CD4-positive, alpha-beta T cell treated with Interleukin-6 at 100 ng/mL for 8 hours (primary cell): ENCODE measurements around the gene GMNN.

Experiments used
- DNase-seq: peaks from one replicate; pipeline ENCODE4 v3.0.0-alpha.2; 2020; ENCODE audit warnings: mixed read lengths, low spot score

Gene GMNN

GRCh38 chr6:24807584-24807983 is 32.8 kb downstream of the GMNN start:
- no peak for DNase-seq

GRCh38 chr6:24809728-24810127 is 35.0 kb downstream of the GMNN start:
- DNase-seq = no peak

- DNase-seq = no peak
Observed at GRCh38 chr6:24818346-24818745, 43.6 kb downstream of the GMNN start.

DNA sequence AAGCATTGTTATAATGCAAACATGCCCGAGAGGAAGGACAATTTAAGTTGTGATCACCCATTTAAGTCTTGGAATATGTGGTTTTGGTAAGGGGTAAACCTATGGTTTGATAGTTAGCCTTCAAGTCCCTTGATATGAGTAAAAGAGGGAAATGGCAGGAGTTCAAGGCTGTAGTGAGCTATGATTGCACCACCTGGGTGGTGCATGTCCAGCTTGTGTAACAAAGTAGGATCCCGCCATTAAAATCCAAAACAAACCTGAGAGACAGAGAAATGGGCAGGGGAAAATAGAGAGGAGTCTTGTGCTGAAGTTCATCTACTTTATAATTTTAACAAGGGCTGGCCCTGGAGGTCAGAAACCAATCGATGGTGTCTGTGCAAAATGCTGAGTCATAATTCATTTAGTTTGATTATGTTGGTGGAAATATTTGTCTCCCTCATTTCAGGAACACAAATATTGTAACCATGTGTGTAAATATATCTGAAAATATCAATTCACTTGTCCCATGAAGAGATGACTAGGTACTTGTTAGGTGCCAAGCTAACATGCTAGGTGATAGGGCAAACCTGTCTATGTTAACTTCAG is 47.2 kb downstream of the GMNN start:
- DNase-seq = no peak

DNA sequence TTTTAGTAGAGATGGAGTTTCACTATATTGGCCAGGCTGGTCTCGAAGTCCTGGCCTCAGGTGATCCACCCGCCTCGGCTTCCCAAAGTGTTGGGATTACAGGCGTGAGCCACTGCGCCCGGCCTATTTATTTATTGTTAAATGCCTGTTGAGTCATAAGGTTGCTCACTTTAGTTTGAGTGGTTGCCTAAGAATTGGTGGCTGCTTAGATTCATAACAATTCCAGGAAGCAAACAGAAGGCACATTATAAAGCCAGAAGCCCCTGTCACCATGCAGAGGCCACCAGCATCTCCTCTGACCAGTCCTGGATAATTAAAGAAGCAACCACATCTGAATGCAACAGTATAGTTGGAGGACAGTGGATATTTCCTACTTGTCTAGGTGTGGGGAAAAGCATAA is 48.0 kb downstream of the GMNN start:
- no peak for DNase-seq

DNA sequence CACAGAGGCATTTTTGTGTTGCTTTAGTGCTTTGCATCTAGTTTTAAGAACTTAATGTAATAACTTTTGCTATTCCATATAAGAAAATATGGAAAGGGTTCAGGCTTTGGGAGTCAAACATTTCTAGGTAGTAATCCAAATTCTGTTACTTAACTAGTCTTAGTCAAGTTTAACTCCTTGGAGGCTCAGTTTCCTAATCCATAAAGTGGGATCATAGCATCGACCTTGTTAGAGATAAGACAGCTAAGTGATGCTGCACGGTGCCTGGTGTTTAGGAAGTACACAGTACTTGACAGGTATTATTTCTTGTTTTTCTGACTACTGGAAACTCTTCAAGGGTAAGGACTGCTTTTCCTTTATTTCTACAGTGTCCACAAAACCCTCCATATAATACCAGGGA is 48.4 kb downstream of the GMNN start:
- no peak for DNase-seq

GRCh38 chr6:24824142-24824938 is 49.6 kb downstream of the GMNN start:
- no peak for DNase-seq

- no peak for DNase-seq
Observed at GRCh38 chr6:24825130-24825630, 50.4 kb downstream of the GMNN start.

GRCh38 chr6:24827162-24827561 is 52.4 kb downstream of the GMNN start:
- no peak for DNase-seq

GRCh38 chr6:24827970-24828369 is 53.2 kb downstream of the GMNN start:
- DNase-seq = no peak

DNA sequence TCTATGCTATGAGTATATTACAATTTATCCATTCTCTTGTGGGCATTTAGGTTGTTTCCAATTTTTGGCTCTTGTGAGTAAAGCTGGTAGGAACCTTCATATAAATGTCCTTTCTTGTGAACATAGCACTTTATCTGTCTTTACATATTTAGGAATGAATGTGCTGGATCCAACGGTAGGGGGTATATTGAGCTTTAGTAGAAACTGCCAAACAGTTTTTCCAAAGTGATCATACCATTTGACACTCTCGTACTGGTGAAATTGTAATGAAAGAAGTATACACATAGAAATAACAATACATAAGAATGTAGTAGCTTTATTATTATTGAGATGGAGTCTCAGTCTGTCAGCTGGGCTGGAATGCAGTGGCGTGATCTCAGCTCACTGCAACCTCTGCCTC is 54.9 kb downstream of the GMNN start:
- DNase-seq = no peak

- no peak for DNase-seq
Observed at GRCh38 chr6:24831771-24832716, 57.3 kb downstream of the GMNN start.

DNA sequence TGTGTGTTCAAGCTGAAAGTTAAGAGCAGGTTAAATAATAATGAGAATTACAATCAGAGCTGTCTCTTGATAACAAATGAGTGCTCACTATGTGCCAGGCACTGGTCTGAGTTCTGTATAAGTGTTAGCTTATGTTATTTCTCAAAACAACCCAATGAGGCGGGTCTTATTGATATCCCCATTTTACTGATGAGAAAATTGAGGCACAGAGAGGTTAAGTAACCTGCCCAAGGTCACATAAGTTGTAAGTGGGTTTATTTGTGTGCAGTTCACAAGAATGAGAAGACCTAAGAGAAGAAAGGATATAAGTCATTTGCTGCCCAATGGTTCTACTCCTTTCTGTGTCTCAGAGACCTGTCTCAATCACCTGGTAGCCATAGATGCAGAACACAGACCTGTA is 58.1 kb downstream of the GMNN start:
- DNase-seq = no peak

DNA sequence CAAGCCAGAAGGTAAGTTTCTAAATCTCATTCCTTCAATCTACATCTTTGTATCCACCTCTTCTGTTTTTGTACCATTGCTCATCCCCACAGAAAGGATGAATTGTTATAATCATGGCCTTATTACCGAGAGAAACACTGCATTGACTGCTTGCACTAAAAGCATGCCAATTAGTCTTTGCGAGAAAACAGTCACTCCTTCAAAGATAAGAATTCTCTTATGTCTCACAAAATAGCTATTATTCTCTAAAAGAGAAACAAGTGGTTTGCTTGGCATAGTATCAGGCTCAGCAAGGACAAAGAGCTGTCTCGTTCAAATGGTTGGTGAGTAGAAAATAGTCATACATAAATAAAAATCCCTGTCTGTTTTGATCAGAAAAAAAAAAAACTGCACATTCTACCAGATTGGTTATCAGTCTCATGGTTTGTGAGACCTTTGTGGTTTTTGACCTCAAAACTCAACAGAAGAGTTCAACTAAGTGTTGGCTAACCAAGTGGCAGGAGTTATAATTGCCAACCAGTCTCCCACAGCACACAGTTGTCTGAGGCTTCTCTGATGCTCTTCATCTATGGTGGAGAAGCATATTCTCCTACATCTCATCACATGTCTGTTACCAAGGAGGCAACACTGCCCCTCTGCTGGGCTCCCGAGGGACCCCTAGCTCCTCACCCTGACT is 59.1 kb downstream of the GMNN start:
- DNase-seq = no peak
